ENCODE data around the gene STK32B.

Gene STK32B

DNA sequence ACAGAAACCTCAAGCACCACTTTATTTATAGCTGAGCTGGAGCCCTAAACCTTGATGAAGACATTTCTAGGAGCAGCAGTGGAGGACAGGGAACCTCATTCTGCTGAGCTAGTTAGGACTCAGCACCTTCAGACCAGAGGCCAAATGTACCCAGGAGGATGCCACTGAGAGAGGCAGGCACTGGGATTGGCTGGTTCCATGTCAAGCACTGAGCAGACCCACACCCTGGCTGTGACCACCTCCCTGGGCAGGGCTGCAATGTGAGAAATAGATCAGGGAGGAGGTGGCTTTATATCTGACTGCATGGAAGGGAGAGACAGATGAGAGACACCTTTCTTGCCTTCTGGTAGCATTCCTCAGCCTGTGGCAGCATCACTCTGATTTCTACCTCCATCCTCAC, 304.6 kb downstream of the STK32B start:
- Histone ChIP-seq H3K27ac (ENCODE audit: extremely low read depth, low read depth, low read length) (no peak overlapping the region), H3K4me1 (ENCODE audit: control insufficient read depth, insufficient read depth, low read length) (no peaks in the 10 kb centered on the region), H3K4me3 (ENCODE audit: low read depth, low read length) (no peak overlapping the region), H3K36me3 (ENCODE audit: control insufficient read depth in 2 of 2, insufficient read depth in 1 of 2, low read length in 2 of 2) (no peaks in the 10 kb centered on the region), H3K9me3 (ENCODE audit: control insufficient read depth, insufficient read depth, low read depth, low read length) (no peaks in the 10 kb centered on the region)
- ChIA-PET POLR2A (no interaction called here), CTCF (no interaction called here)
- no peak for TF ChIP-seq ZNF37A (tag by site-specific recombination; IDR thresholded peaks at IDR 0.05)

- H3K36me3 ChIP-seq (ENCODE audit: control insufficient read depth in 2 of 2, insufficient read depth in 1 of 2, low read length in 2 of 2), result no peaks in the 10 kb centered on the region
- no peak overlapping the region for H3K4me3 ChIP-seq (ENCODE audit: low read depth, low read length)
- H3K4me1 ChIP-seq (ENCODE audit: control insufficient read depth, insufficient read depth, low read length), result no peaks in the 10 kb centered on the region
- no peak overlapping the region for H3K27ac ChIP-seq (ENCODE audit: extremely low read depth, low read depth, low read length)
- no peak for TF ChIP-seq ATF2 (tag by site-specific recombination; IDR thresholded peaks at IDR 0.05; ENCODE audit: low read depth)
- TF ChIP-seq KLF10 (tag by site-specific recombination; IDR thresholded peaks at IDR 0.05), result no peak
- no peak for TF ChIP-seq ZNF362 (tag by site-specific recombination; IDR thresholded peaks at IDR 0.05)
- TF ChIP-seq ZNF146 (tag by site-specific recombination; IDR thresholded peaks at IDR 0.05), result no peak
- no peak for TF ChIP-seq ZNF214 (tag by site-specific recombination; IDR thresholded peaks at IDR 0.05; ENCODE audit: borderline replicate concordance)
- TF ChIP-seq ZNF416 (tag by site-specific recombination; IDR thresholded peaks at IDR 0.05), result no peak
- no peak for TF ChIP-seq IKZF3 (tag by site-specific recombination; IDR thresholded peaks at IDR 0.05)
- no peaks in the 10 kb centered on the region for H3K9me3 ChIP-seq (ENCODE audit: control insufficient read depth, insufficient read depth, low read depth, low read length)
- POLR2A ChIA-PET, result no interaction called here
- CTCF ChIA-PET, result interaction anchor here (0.6 kb wide), 1 partner anchor 213 kb away, joined by 3 read pairs; no protein-coding TSS in a partner anchor
Observed at GRCh38 chr4:5357870-5358269, 306.6 kb downstream of the STK32B start.

GRCh38 chr4:5361968-5362367, 310.7 kb downstream of the STK32B start:
- Histone ChIP-seq H3K4me3 (ENCODE audit: low read depth, low read length) (no peak overlapping the region), H3K27ac (ENCODE audit: extremely low read depth, low read depth, low read length) (no peak overlapping the region), H3K9me3 (ENCODE audit: control insufficient read depth, insufficient read depth, low read depth, low read length) (no peaks in the 10 kb centered on the region), H3K4me1 (ENCODE audit: control insufficient read depth, insufficient read depth, low read length) (no peaks in the 10 kb centered on the region), H3K36me3 (ENCODE audit: control insufficient read depth in 2 of 2, insufficient read depth in 1 of 2, low read length in 2 of 2) (no peaks in the 10 kb centered on the region)
- TF ChIP-seq, protein P1, sequence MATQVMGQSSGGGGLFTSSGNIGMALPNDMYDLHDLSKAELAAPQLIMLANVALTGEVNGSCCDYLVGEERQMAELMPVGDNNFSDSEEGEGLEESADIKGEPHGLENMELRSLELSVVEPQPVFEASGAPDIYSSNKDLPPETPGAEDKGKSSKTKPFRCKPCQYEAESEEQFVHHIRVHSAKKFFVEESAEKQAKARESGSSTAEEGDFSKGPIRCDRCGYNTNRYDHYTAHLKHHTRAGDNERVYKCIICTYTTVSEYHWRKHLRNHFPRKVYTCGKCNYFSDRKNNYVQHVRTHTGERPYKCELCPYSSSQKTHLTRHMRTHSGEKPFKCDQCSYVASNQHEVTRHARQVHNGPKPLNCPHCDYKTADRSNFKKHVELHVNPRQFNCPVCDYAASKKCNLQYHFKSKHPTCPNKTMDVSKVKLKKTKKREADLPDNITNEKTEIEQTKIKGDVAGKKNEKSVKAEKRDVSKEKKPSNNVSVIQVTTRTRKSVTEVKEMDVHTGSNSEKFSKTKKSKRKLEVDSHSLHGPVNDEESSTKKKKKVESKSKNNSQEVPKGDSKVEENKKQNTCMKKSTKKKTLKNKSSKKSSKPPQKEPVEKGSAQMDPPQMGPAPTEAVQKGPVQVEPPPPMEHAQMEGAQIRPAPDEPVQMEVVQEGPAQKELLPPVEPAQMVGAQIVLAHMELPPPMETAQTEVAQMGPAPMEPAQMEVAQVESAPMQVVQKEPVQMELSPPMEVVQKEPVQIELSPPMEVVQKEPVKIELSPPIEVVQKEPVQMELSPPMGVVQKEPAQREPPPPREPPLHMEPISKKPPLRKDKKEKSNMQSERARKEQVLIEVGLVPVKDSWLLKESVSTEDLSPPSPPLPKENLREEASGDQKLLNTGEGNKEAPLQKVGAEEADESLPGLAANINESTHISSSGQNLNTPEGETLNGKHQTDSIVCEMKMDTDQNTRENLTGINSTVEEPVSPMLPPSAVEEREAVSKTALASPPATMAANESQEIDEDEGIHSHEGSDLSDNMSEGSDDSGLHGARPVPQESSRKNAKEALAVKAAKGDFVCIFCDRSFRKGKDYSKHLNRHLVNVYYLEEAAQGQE (tag by site-specific recombination; IDR thresholded peaks at IDR 0.05), result peak; percentile 84
- TF ChIP-seq, protein P2, sequence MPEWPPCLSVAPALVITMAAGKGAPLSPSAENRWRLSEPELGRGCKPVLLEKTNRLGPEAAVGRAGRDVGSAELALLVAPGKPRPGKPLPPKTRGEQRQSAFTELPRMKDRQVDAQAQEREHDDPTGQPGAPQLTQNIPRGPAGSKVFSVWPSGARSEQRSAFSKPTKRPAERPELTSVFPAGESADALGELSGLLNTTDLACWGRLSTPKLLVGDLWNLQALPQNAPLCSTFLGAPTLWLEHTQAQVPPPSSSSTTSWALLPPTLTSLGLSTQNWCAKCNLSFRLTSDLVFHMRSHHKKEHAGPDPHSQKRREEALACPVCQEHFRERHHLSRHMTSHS (tag by site-specific recombination; IDR thresholded peaks at IDR 0.05), result no peak
- POLR2A ChIA-PET, result no interaction called here
- CTCF ChIA-PET, result no interaction called here

- TF ChIP-seq ZNF138 (tag by site-specific recombination; IDR thresholded peaks at IDR 0.05; ENCODE audit: borderline replicate concordance) (no peak), PRDM1 (tag by site-specific recombination; IDR thresholded peaks at IDR 0.05) (no peak), ZNF121 (tag by site-specific recombination; IDR thresholded peaks at IDR 0.05) (no peak), YY1 (tag by site-specific recombination; IDR thresholded peaks at IDR 0.05) (no peak), ZNF202 (tag by site-specific recombination; IDR thresholded peaks at IDR 0.05; ENCODE audit: borderline replicate concordance) (no peak), IKZF3 (tag by site-specific recombination; IDR thresholded peaks at IDR 0.05) (no peak), ZNF169 (tag by site-specific recombination; IDR thresholded peaks at IDR 0.05) (no peak), ZNF140 (tag by site-specific recombination; IDR thresholded peaks at IDR 0.05) (no peak), ATF2 (tag by site-specific recombination; IDR thresholded peaks at IDR 0.05; ENCODE audit: low read depth) (no peak), ZXDB (tag by site-specific recombination; IDR thresholded peaks at IDR 0.05) (no peak)
- TF ChIP-seq, protein P3, sequence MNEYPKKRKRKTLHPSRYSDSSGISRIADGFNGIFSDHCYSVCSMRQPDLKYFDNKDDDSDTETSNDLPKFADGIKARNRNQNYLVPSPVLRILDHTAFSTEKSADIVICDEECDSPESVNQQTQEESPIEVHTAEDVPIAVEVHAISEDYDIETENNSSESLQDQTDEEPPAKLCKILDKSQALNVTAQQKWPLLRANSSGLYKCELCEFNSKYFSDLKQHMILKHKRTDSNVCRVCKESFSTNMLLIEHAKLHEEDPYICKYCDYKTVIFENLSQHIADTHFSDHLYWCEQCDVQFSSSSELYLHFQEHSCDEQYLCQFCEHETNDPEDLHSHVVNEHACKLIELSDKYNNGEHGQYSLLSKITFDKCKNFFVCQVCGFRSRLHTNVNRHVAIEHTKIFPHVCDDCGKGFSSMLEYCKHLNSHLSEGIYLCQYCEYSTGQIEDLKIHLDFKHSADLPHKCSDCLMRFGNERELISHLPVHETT (tag by site-specific recombination; IDR thresholded peaks at IDR 0.05), result no peak
- no peak overlapping the region for H3K27ac ChIP-seq (ENCODE audit: extremely low read depth, low read depth, low read length)
- no peaks in the 10 kb centered on the region for H3K36me3 ChIP-seq (ENCODE audit: control insufficient read depth in 2 of 2, insufficient read depth in 1 of 2, low read length in 2 of 2)
- ChIA-PET POLR2A (no interaction called here), CTCF (no interaction called here)
- H3K4me3 ChIP-seq (ENCODE audit: low read depth, low read length), result no peak overlapping the region
- no peaks in the 10 kb centered on the region for H3K4me1 ChIP-seq (ENCODE audit: control insufficient read depth, insufficient read depth, low read length)
- H3K9me3 ChIP-seq (ENCODE audit: control insufficient read depth, insufficient read depth, low read depth, low read length), result no peaks in the 10 kb centered on the region
Observed at GRCh38 chr4:5364406-5364805, 313.1 kb downstream of the STK32B start.

Data from HEK293 (cell line).